ENCODE results near the gene UQCR11. TPM values are rescaled to one million over a fixed set of nuclear protein-coding genes. Genes with fewer than 3 reads are reported as not detected.

Gene UQCR11
- total RNA-seq, 2 experiments from 2014 or later: 86.2 to 187 TPM

DNA sequence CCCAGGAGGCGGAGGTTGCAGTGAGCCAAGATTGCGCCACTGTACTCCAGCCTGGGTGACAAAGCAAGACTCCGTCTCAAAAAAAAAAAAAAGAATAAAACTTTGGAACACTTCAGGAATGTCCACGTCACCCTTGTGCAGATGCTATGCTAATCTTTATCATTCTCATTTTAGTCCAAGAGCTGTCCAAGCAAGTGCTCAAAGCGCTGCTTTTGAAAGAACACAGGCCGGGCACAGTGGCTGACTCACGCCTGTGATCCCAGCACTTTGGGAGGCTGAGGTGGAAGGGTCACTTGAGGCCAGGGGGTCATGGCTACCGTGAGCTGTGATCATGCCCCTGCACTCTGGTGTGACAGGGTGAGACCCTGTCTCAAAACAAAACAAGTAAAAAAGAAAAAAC is 11.1 kb upstream of the UQCR11 start:
- Histone ChIP-seq H3K4me1 (ENCODE audit: insufficient read depth, low read length, poor library complexity, severe bottlenecking) (peaks cover 78% of the 10 kb centered on the region), H2AFZ (ENCODE audit: low read length) (no peak overlapping the region), H3K36me3 (ENCODE audit: insufficient read depth, low read length) (peaks cover 99% of the 10 kb centered on the region), H3K4me3 (ENCODE audit: low read depth, low read length, poor library complexity, severe bottlenecking) (no peak overlapping the region), H3K27ac (ENCODE audit: low read depth, low read length, poor library complexity, severe bottlenecking) (peak overlapping the region; percentile 58), H3K4me2 (ENCODE audit: low read length) (peak overlapping the region; percentile 44; the same call in 1 of the 2 replicates), H4K20me1 (ENCODE audit: insufficient read depth, low read length) (no peaks in the 10 kb centered on the region), H3K9me3 (ENCODE audit: low read length) (no peaks in the 10 kb centered on the region), H3K79me2 (ENCODE audit: insufficient read depth, low read depth, low read length) (peaks cover 10% of the 10 kb centered on the region; the same call in 1 of the 2 replicates), H3K9me2 (ENCODE audit: insufficient read depth, low read length) (no peaks in the 10 kb centered on the region)
- ChIA-PET POLR2A (interaction anchor here (0.6 kb wide), 1 partner anchor 365 kb away, joined by 3 read pairs; no protein-coding TSS in a partner anchor), CTCF (ENCODE audit: unreplicated experiment) (interaction anchor here (0.7 kb wide), 1 partner anchor 70 kb away, joined by 4 read pairs; no protein-coding TSS in a partner anchor)
- BruUV-seq (replicated peaks): no TSS peak
- no peak for DNase-seq (ENCODE audit: low spot score)
- intact Hi-C loops (cut with micrococcal nuclease; ENCODE audit: unreplicated experiment): no loop called here
- TF ChIP-seq EZH2phosphoT487 (IDR thresholded peaks at IDR 0.05; ENCODE audit: borderline replicate concordance, low read depth, low read length): no peak
- TF ChIP-seq, protein P1, sequence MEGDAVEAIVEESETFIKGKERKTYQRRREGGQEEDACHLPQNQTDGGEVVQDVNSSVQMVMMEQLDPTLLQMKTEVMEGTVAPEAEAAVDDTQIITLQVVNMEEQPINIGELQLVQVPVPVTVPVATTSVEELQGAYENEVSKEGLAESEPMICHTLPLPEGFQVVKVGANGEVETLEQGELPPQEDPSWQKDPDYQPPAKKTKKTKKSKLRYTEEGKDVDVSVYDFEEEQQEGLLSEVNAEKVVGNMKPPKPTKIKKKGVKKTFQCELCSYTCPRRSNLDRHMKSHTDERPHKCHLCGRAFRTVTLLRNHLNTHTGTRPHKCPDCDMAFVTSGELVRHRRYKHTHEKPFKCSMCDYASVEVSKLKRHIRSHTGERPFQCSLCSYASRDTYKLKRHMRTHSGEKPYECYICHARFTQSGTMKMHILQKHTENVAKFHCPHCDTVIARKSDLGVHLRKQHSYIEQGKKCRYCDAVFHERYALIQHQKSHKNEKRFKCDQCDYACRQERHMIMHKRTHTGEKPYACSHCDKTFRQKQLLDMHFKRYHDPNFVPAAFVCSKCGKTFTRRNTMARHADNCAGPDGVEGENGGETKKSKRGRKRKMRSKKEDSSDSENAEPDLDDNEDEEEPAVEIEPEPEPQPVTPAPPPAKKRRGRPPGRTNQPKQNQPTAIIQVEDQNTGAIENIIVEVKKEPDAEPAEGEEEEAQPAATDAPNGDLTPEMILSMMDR (conservative IDR thresholded peaks at IDR 0.05; ENCODE audit: low read length): no peak

DNA sequence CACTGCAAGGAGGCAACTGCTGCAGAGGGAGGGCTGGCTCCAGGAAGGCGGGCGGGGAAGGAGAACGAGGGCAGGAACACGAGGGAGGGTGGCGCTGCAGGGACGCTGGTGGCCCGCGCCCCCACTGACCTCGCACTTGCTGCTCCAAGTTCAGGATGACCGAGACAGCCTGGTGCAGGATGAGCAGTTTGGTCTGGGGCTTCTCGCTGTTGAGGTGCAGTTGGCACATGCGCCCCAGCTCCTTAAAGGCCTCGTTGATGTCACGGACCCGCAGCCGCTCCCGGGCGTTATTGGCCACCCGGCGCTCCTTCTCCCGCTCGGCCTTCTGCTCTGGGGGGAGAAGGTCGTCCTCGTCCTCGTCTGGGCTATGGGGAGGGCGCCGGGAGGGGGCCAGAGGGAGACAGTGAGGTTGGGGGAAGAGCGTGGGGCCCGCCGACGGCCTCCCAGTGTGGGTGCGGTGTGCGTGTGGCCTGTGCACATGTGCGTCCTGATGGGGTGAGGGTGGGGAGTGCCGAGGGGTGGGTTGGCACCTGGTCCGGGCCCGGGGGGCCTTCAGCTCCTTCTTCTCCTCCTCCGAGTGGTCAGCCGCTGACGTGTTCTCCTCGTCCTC is 10.0 kb upstream of the UQCR11 start:
- ChIA-PET CTCF (ENCODE audit: unreplicated experiment) (no interaction called here), POLR2A (no interaction called here)
- no peak overlapping the region for H3K27ac ChIP-seq (ENCODE audit: low read depth, low read length, poor library complexity, severe bottlenecking)
- peaks cover 99% of the 10 kb centered on the region for H3K36me3 ChIP-seq (ENCODE audit: insufficient read depth, low read length)
- H3K4me2 ChIP-seq (ENCODE audit: low read length): no peak overlapping the region
- H3K9me3 ChIP-seq (ENCODE audit: low read length): no peaks in the 10 kb centered on the region
- BruUV-seq (replicated peaks): no TSS peak
- no peaks in the 10 kb centered on the region for H3K9me2 ChIP-seq (ENCODE audit: insufficient read depth, low read length)
- intact Hi-C loops (cut with micrococcal nuclease; ENCODE audit: unreplicated experiment): no loop called here
- no peak for DNase-seq (ENCODE audit: low spot score)
- H3K4me3 ChIP-seq (ENCODE audit: low read depth, low read length, poor library complexity, severe bottlenecking): no peak overlapping the region
- H3K79me2 ChIP-seq (ENCODE audit: insufficient read depth, low read depth, low read length): peaks cover 10% of the 10 kb centered on the region; the same call in 1 of the 2 replicates
- TF ChIP-seq EZH2phosphoT487 (IDR thresholded peaks at IDR 0.05; ENCODE audit: borderline replicate concordance, low read depth, low read length): no peak
- TF ChIP-seq, protein P1 (conservative IDR thresholded peaks at IDR 0.05; ENCODE audit: low read length): no peak
- peaks cover 78% of the 10 kb centered on the region for H3K4me1 ChIP-seq (ENCODE audit: insufficient read depth, low read length, poor library complexity, severe bottlenecking)
- no peak overlapping the region for H2AFZ ChIP-seq (ENCODE audit: low read length)
- no peaks in the 10 kb centered on the region for H4K20me1 ChIP-seq (ENCODE audit: insufficient read depth, low read length)

DNA sequence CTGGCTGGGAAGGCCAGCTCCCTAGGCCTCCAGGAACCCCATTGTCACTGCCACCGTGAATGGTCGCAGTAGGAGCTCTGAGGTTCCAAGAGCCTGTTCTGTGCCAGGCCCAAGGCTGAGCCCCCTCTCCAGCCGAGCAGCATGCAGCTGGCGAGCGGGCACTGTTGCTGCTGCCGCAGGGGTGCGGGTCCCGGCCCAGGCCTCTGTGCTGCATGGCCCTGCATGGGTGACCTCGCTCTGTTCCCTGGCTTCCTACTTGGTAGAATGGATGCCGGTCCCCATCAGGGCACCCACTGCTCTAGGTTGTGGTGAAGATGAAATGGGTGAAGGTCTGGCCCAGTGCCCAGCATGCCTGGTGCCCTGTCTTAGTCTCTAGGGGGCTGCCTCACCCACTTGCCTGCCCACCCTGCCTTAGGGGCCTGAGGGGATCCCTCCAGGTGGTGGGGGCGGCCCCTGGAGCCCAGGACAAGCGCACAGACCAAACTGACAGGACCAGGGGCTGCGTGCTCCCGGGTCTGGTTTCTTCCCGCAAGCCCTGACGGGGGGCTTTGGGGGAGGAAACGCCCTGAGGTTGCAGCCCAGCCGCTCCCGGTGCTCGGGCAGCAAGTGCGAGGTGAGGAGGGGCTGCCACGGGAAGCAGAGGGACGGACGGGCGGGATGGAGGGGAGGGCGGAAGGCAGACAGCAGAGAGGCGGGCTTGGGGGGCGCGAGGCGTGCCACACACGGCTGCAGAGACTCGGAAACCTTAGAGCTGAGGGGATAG is 8.7 kb upstream of the UQCR11 start:
- no peak for DNase-seq (ENCODE audit: low spot score)
- Histone ChIP-seq H4K20me1 (ENCODE audit: insufficient read depth, low read length) (no peaks in the 10 kb centered on the region), H3K9me3 (ENCODE audit: low read length) (no peaks in the 10 kb centered on the region), H3K9me2 (ENCODE audit: insufficient read depth, low read length) (no peaks in the 10 kb centered on the region), H3K36me3 (ENCODE audit: insufficient read depth, low read length) (peaks cover 99% of the 10 kb centered on the region), H3K27ac (ENCODE audit: low read depth, low read length, poor library complexity, severe bottlenecking) (no peak overlapping the region), H3K4me2 (ENCODE audit: low read length) (no peak overlapping the region), H3K4me1 (ENCODE audit: insufficient read depth, low read length, poor library complexity, severe bottlenecking) (peaks cover 79% of the 10 kb centered on the region), H3K79me2 (ENCODE audit: insufficient read depth, low read depth, low read length) (peaks cover 10% of the 10 kb centered on the region; the same call in 1 of the 2 replicates), H3K4me3 (ENCODE audit: low read depth, low read length, poor library complexity, severe bottlenecking) (no peak overlapping the region), H2AFZ (ENCODE audit: low read length) (no peak overlapping the region)
- intact Hi-C loops (cut with micrococcal nuclease; ENCODE audit: unreplicated experiment): no loop called here
- CTCF ChIA-PET (ENCODE audit: unreplicated experiment): no interaction called here
- TF ChIP-seq EZH2phosphoT487 (IDR thresholded peaks at IDR 0.05; ENCODE audit: borderline replicate concordance, low read depth, low read length): no peak
- POLR2A ChIA-PET: no interaction called here
- no TSS peak for BruUV-seq (replicated peaks)
